ENCODE results near the gene SKP1.

The SKP1 gene

GRCh38 chr5:134151723-134152122 lies 25.0 kb downstream of the SKP1 start:
- Histone ChIP-seq H2AFZ (ENCODE audit: low read depth, low read length) (no peak overlapping the region), H3K9me3 (ENCODE audit: insufficient read depth, low read length) (no peaks in the 10 kb centered on the region), H3K79me2 (ENCODE audit: low read length) (peaks cover 3% of the 10 kb centered on the region; the same call in 1 of the 2 replicates), H3K9ac (ENCODE audit: low read length) (no peak overlapping the region), H3K27me3 (ENCODE audit: low read depth, low read length) (no peaks in the 10 kb centered on the region), H4K20me1 (ENCODE audit: insufficient read depth, low read length) (no peaks in the 10 kb centered on the region), H3K27ac (ENCODE audit: low read length) (no peak overlapping the region), H3K4me2 (ENCODE audit: low read length) (no peak overlapping the region), H3K4me3 (ENCODE audit: low read length) (no peak overlapping the region), H3K36me3 (replicated peaks; ENCODE audit: low read depth, low read length) (peaks cover 40% of the 10 kb centered on the region), H3K4me1 (ENCODE audit: low read length) (no peaks in the 10 kb centered on the region)
- TF ChIP-seq EZH2phosphoT487 (IDR thresholded peaks at IDR 0.05; ENCODE audit: low read depth) (no peak), CTCF (IDR thresholded peaks at IDR 0.05; ENCODE audit: low read depth, low read length) (no peak)

GRCh38 chr5:134149571-134150303 lies 27.0 kb downstream of the SKP1 start:
- H3K36me3 ChIP-seq (replicated peaks; ENCODE audit: low read depth, low read length): peaks cover 38% of the 10 kb centered on the region

GRCh38 chr5:134148986-134149539 lies 27.7 kb downstream of the SKP1 start:
- peaks cover 37% of the 10 kb centered on the region for H3K36me3 ChIP-seq (replicated peaks; ENCODE audit: low read depth, low read length)
- H3K79me2 ChIP-seq (ENCODE audit: low read length): peaks cover 3% of the 10 kb centered on the region; the same call in 1 of the 2 replicates
- no peak overlapping the region for H3K9ac ChIP-seq (ENCODE audit: low read length)
- TF ChIP-seq EZH2phosphoT487 (IDR thresholded peaks at IDR 0.05; ENCODE audit: low read depth): no peak
- H4K20me1 ChIP-seq (ENCODE audit: insufficient read depth, low read length): peaks cover 4% of the 10 kb centered on the region; the same call in 1 of the 2 replicates
- H3K27me3 ChIP-seq (ENCODE audit: low read depth, low read length): no peaks in the 10 kb centered on the region
- no peak overlapping the region for H3K4me3 ChIP-seq (ENCODE audit: low read length)
- H3K4me1 ChIP-seq (ENCODE audit: low read length): no peaks in the 10 kb centered on the region
- no peaks in the 10 kb centered on the region for H3K9me3 ChIP-seq (ENCODE audit: insufficient read depth, low read length)
- H2AFZ ChIP-seq (ENCODE audit: low read depth, low read length): no peak overlapping the region
- no peak overlapping the region for H3K27ac ChIP-seq (ENCODE audit: low read length)
- no peak overlapping the region for H3K4me2 ChIP-seq (ENCODE audit: low read length)

More at GRCh38 chr5:134149571-134150303, 27.0 kb downstream of the SKP1 start:
- no peak overlapping the region for H3K4me3 ChIP-seq (ENCODE audit: low read length)
- no peak overlapping the region for H3K4me2 ChIP-seq (ENCODE audit: low read length)
- H3K79me2 ChIP-seq (ENCODE audit: low read length): peaks cover 3% of the 10 kb centered on the region; the same call in 1 of the 2 replicates
- no peak overlapping the region for H2AFZ ChIP-seq (ENCODE audit: low read depth, low read length)
- H3K27ac ChIP-seq (ENCODE audit: low read length): no peak overlapping the region
- no peak overlapping the region for H3K9ac ChIP-seq (ENCODE audit: low read length)
- H3K4me1 ChIP-seq (ENCODE audit: low read length): no peaks in the 10 kb centered on the region
- no peaks in the 10 kb centered on the region for H3K27me3 ChIP-seq (ENCODE audit: low read depth, low read length)
- H4K20me1 ChIP-seq (ENCODE audit: insufficient read depth, low read length): peaks cover 4% of the 10 kb centered on the region; the same call in 1 of the 2 replicates
- H3K9me3 ChIP-seq (ENCODE audit: insufficient read depth, low read length): no peaks in the 10 kb centered on the region
- TF ChIP-seq CTCF (IDR thresholded peaks at IDR 0.05; ENCODE audit: low read depth, low read length) (no peak), EZH2phosphoT487 (IDR thresholded peaks at IDR 0.05; ENCODE audit: low read depth) (no peak)

GRCh38 chr5:134148316-134148715 lies 28.4 kb downstream of the SKP1 start:
- peaks cover 4% of the 10 kb centered on the region; the same call in 1 of the 2 replicates for H4K20me1 ChIP-seq (ENCODE audit: insufficient read depth, low read length)
- no peaks in the 10 kb centered on the region for H3K4me1 ChIP-seq (ENCODE audit: low read length)

More at GRCh38 chr5:134148316-134148715, 28.4 kb downstream of the SKP1 start:
- H3K9me3 ChIP-seq (ENCODE audit: insufficient read depth, low read length): no peaks in the 10 kb centered on the region
- H3K79me2 ChIP-seq (ENCODE audit: low read length): peaks cover 3% of the 10 kb centered on the region; the same call in 1 of the 2 replicates
- H3K27ac ChIP-seq (ENCODE audit: low read length): no peak overlapping the region
- H3K4me2 ChIP-seq (ENCODE audit: low read length): no peak overlapping the region
- peaks cover 35% of the 10 kb centered on the region for H3K36me3 ChIP-seq (replicated peaks; ENCODE audit: low read depth, low read length)
- H3K4me3 ChIP-seq (ENCODE audit: low read length): no peak overlapping the region
- H3K9ac ChIP-seq (ENCODE audit: low read length): no peak overlapping the region
- no peak overlapping the region for H2AFZ ChIP-seq (ENCODE audit: low read depth, low read length)
- TF ChIP-seq EZH2phosphoT487 (IDR thresholded peaks at IDR 0.05; ENCODE audit: low read depth) (no peak), CTCF (IDR thresholded peaks at IDR 0.05; ENCODE audit: low read depth, low read length) (no peak)
- H3K27me3 ChIP-seq (ENCODE audit: low read depth, low read length): no peaks in the 10 kb centered on the region
